Breast epithelium (tissue), 3 donors: ENCODE measurements around the gene GRIK3.

Source experiments
- CTCF ChIP-seq, 3 donors: fragments of 450-650 bp; IDR thresholded peaks; one replicate each; pipeline ENCODE4 v1.5.1; 2016 to 2017; ENCODE audit warnings: antibody characterized with exemption in 3 of 3, mild to moderate bottlenecking in 3 of 3, moderate library complexity in 3 of 3
- POLR2A ChIP-seq: fragments of 450-650 bp; IDR thresholded peaks from one replicate; pipeline ENCODE4 v1.6.1; 2016; ENCODE audit warnings: antibody characterized with exemption, mild to moderate bottlenecking, moderate library complexity
- POLR2AphosphoS5 ChIP-seq, 3 donors: sonication (generic); formaldehyde crosslinking; IDR thresholded peaks; one replicate each; pipeline ENCODE4 v1.6.1; 2017; ENCODE audit warnings: antibody characterized with exemption in 3 of 3

GRCh38 chr1:36941316-36941978, 92.9 kb downstream of the GRIK3 start:
- TF ChIP-seq POLR2A (no peak), CTCF (IDR thresholded peaks at IDR 0.05) (no peak), POLR2AphosphoS5 (IDR thresholded peaks at IDR 0.05) (no peak)
